Bronchial epithelial cell (primary cell): ENCODE measurements around the gene SOX12. TPM values are rescaled to one million over a fixed set of nuclear protein-coding genes. Genes with fewer than 3 reads are reported as not detected.

Experiments
- DNase-seq: peaks from one replicate; pipeline ENCODE4 v3.0.0-alpha.2; 2010; ENCODE audit warnings: low read depth
- FAIRE-seq: peaks from 2 replicates; lab custom pipeline; 2011; peaks lifted over from hg19 to GRCh38; lab: Jason Lieb, UNC
- H3K27me3 ChIP-seq: 2 replicates; pipeline ENCODE4 v1.5.1; 2011; ENCODE audit warnings: low read length; ENCODE audit not compliant: control insufficient read depth, insufficient read depth
- H3K36me3 ChIP-seq: 2 replicates; pipeline ENCODE4 v1.5.1; 2011; ENCODE audit warnings: low read length; ENCODE audit not compliant: control insufficient read depth, insufficient read depth
- H3K4me3 ChIP-seq: 2 replicates; pipeline ENCODE4 v1.5.1; 2011; ENCODE audit warnings: mild to moderate bottlenecking, low read depth, low read length, control low read depth
- total RNA-seq: library from RNA; depleted of rRNA; stranded (reverse); fragments of >200 nt; gene quantifications from 2 replicates; pipeline ENCODE4 v1.2.1, GENCODE V29; 2014
- TF ChIP-seq, protein P1 (sequence below): IDR thresholded peaks from 2 replicates; pipeline ENCODE4 v1.5.1; 2011; ENCODE audit warnings: mild to moderate bottlenecking, moderate library complexity, low read length, control low read depth, inconsistent platforms; ENCODE audit not compliant: insufficient read depth, severe bottlenecking

SOX12 gene
- total RNA-seq, 1 donor from 2014 or later: 3.4 TPM

DNA sequence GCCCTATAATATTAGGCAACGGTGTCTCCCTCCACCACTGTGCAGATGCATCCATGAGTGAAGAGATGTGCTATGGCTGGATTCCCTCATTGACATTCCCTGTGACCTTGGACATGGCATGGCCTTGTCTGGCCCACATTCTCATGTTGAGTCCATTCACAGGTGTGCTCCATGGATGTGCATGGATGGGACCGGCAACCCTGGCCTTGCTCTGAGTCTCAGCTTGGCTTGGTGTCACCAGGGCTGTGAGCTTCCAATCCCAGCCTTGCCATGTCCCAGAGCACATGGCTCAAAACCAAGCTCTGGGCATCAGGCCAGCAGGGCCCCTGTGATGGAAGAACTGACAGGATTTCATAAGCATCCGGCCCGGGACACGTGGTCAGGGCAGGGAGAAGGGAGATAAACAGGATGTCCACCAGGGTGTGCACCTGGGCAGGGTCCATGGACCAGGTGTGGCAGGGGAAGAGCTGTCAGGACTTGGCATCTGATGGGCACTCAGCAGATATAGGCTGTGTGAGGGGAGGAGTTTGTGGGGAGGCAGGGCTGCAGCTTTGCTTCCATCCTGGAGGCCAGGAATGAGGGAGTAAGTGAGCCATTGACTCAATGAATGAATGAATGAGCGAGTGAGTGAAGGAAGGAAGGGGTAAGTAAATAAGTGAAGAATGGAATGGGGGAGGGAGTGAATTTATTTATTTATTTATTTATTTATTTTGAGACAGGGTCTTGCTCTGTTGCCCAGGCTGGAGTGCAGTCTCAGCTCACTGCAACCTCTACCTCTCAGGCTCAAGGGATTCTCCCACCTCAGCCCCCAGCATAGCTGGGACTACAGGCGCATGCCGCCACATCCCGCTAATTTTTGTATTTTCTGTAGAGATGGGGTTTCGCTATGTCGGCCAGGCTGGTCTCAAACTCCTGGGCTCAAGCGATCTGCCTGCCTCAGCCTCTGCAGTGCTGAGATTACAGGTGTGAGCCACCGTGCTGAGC, 37.2 kb downstream of the SOX12 start:
- TF ChIP-seq, protein P1, sequence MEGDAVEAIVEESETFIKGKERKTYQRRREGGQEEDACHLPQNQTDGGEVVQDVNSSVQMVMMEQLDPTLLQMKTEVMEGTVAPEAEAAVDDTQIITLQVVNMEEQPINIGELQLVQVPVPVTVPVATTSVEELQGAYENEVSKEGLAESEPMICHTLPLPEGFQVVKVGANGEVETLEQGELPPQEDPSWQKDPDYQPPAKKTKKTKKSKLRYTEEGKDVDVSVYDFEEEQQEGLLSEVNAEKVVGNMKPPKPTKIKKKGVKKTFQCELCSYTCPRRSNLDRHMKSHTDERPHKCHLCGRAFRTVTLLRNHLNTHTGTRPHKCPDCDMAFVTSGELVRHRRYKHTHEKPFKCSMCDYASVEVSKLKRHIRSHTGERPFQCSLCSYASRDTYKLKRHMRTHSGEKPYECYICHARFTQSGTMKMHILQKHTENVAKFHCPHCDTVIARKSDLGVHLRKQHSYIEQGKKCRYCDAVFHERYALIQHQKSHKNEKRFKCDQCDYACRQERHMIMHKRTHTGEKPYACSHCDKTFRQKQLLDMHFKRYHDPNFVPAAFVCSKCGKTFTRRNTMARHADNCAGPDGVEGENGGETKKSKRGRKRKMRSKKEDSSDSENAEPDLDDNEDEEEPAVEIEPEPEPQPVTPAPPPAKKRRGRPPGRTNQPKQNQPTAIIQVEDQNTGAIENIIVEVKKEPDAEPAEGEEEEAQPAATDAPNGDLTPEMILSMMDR: peak; percentile 87
- FAIRE-seq (peak; percentile 88), DNase-seq (peak; percentile 89)
- no peak overlapping the region for H3K4me3 ChIP-seq
- no peaks in the 10 kb centered on the region for H3K27me3 ChIP-seq
- H3K36me3 ChIP-seq: no peaks in the 10 kb centered on the region

DNA sequence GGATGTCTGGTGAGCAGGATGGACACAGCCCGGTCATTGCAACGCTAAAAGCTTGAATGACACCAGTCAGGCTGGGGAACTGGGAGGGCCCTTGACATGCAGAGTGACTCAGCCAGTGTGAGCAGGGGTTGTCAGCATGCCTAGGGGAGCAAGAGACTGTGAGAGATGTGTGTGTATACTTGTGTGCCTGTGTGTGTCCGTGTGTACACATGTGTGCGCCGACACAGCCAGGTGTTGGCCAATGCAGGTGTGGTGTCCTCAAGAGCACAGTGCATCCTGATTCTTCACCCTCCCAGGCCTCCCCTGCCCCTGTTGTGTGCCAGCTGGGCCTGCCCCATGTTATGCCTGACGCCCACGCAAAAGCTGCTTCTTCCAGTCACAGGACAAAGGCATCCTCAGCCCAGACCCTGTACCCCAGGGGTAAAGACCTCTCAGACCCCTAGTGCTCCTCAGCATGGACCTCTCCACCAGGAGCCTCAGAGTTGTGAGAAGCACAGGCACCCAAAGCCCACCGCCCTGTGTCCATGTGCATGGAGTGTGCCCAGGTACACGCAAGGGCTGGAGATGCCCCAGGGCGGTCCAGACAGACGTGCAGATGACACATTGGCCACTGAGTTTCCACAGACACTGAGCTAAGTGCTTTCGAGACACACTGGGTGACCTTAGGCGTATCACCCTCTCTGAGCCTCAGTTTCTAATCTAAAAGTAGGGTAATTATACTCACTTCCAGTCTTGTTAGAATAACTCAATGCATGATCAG, 38.1 kb downstream of the SOX12 start:
- TF ChIP-seq, protein P1: no peak
- FAIRE-seq (no peak), DNase-seq (peak; percentile 72)
- Histone ChIP-seq H3K36me3 (no peaks in the 10 kb centered on the region), H3K4me3 (no peak overlapping the region), H3K27me3 (no peaks in the 10 kb centered on the region)

DNA sequence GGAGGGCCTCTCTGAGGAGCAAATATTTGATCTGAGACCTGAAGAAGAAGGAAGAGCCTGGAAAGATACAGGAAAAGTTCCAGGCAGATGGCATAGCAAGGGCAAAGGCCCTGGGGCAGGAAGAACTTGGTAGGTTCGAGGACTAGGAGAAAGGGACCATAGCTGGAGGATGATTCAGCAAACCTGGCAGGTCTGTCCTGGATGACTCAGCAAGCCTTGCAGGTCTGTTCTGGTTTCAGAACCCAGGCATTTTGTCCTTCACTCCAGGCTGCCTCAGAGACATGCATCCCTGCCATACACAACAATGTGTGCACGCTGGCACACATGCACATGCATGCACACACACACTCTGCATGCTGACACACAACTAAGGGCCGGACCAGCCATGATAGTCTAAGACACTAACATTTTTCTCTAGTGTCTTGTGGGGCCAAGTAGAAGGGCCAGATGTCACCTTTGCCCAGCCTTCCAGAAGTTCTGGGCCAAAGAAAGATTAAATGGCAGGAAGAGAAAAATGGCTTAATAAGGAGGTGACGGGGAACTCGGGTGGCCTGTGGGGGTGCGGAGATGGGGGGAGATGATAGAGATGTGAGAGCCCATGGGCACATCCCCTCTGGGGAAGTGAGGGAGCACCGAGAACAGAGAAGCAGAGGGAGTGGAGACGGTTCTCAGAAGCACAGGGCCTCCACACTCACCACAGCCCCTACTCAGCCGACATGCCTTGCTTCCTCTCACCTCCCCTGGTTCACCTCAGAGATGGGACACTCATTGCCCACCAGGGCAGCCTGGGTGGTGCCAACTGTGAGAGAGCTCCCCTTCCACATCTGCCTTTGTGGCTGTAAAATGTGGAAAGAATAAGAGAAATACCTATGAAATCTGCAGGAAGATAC, 39.8 kb downstream of the SOX12 start:
- no peaks in the 10 kb centered on the region for H3K27me3 ChIP-seq
- DNase-seq (peak; percentile 88), FAIRE-seq (peak; percentile 79)
- TF ChIP-seq, protein P1: no peak
- H3K36me3 ChIP-seq: no peaks in the 10 kb centered on the region
- no peak overlapping the region for H3K4me3 ChIP-seq

DNA sequence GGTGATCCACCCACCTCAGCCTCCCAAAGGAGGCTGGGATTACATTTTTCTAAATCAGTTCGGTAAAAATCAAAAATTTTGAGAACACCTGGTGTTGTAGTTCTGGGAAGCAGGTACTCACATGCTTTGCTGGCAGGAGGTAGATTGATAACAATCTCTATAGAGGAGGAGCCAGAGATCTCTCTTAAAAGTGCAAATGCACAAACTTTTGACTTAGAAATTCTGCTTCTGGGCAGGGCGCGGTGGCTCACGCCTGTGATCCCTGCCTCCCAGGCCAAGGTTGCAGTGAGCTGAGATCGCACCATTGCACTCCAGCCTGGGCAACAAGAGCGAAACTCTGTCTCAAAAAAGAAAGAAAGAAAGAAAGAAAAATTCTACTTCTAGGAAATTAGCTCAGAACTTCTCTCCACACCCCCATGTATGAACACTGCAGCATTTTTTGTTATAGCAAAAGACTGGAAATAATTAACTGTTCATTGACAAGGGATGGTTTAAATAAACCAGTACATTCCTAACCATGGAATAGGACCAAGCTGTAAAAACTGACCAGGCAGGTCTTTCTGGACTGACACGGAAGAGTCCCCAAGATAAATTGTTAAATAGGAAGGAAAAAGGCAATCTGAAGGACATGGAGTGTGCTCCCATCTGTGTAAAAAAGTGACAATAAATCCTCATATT, 40.8 kb downstream of the SOX12 start:
- DNase-seq: no peak
- TF ChIP-seq, protein P1: no peak
- Histone ChIP-seq H3K4me3 (no peak overlapping the region), H3K27me3 (no peaks in the 10 kb centered on the region), H3K36me3 (no peaks in the 10 kb centered on the region)
- FAIRE-seq: no peak
